ENCODE results near the gene MTHFD1L.

MTHFD1L gene

GRCh38 chr6:150939399-150939798, 73.9 kb downstream of the MTHFD1L start:
- no peak overlapping the region for H3K4me3 ChIP-seq (replicated peaks in 1 of 2; ENCODE audit: low read depth in 2 of 2, low read length in 2 of 2)
- DNase-seq (ENCODE audit: low read depth in 2 of 2) = no peak
- no peak for TF ChIP-seq CTCF (IDR thresholded peaks at IDR 0.05; ENCODE audit: low read depth, low read length)

GRCh38 chr6:150940941-150941340, 75.4 kb downstream of the MTHFD1L start:
- H3K4me3 ChIP-seq (replicated peaks in 1 of 2; ENCODE audit: low read depth in 2 of 2, low read length in 2 of 2) = no peak overlapping the region
- TF ChIP-seq CTCF (IDR thresholded peaks at IDR 0.05; ENCODE audit: low read depth, low read length) = no peak
- DNase-seq (ENCODE audit: low read depth in 2 of 2) = no peak

GRCh38 chr6:150949526-150949925, 84.0 kb downstream of the MTHFD1L start:
- TF ChIP-seq CTCF (IDR thresholded peaks at IDR 0.05; ENCODE audit: low read depth, low read length) = no peak
- no peak overlapping the region for H3K4me3 ChIP-seq (replicated peaks in 1 of 2; ENCODE audit: low read depth in 2 of 2, low read length in 2 of 2)
- DNase-seq (ENCODE audit: low read depth in 2 of 2) = no peak

GRCh38 chr6:150953851-150954250, 88.3 kb downstream of the MTHFD1L start:
- no peak for DNase-seq (ENCODE audit: low read depth in 2 of 2)
- TF ChIP-seq CTCF (IDR thresholded peaks at IDR 0.05; ENCODE audit: low read depth, low read length) = no peak
- no peak overlapping the region for H3K4me3 ChIP-seq (replicated peaks in 1 of 2; ENCODE audit: low read depth in 2 of 2, low read length in 2 of 2)

- no peak for TF ChIP-seq CTCF (IDR thresholded peaks at IDR 0.05; ENCODE audit: low read depth, low read length)
- no peak overlapping the region for H3K4me3 ChIP-seq (replicated peaks in 1 of 2; ENCODE audit: low read depth in 2 of 2, low read length in 2 of 2)
- no peak for DNase-seq (ENCODE audit: low read depth in 2 of 2)
Observed at GRCh38 chr6:150959166-150959565, 93.7 kb downstream of the MTHFD1L start.

- TF ChIP-seq CTCF (IDR thresholded peaks at IDR 0.05; ENCODE audit: low read depth, low read length) = no peak
- H3K4me3 ChIP-seq (replicated peaks in 1 of 2; ENCODE audit: low read depth in 2 of 2, low read length in 2 of 2) = no peak overlapping the region
- DNase-seq (ENCODE audit: low read depth in 2 of 2) = no peak
Observed at GRCh38 chr6:150962436-150962835, 96.9 kb downstream of the MTHFD1L start.

GRCh38 chr6:150964765-150965164, 99.3 kb downstream of the MTHFD1L start:
- H3K4me3 ChIP-seq (replicated peaks in 1 of 2; ENCODE audit: low read depth in 2 of 2, low read length in 2 of 2) = no peak overlapping the region
- no peak for DNase-seq (ENCODE audit: low read depth in 2 of 2)
- TF ChIP-seq CTCF (IDR thresholded peaks at IDR 0.05; ENCODE audit: low read depth, low read length) = no peak
